Measurements from ENCODE around the gene AMFR.

Gene AMFR

DNA sequence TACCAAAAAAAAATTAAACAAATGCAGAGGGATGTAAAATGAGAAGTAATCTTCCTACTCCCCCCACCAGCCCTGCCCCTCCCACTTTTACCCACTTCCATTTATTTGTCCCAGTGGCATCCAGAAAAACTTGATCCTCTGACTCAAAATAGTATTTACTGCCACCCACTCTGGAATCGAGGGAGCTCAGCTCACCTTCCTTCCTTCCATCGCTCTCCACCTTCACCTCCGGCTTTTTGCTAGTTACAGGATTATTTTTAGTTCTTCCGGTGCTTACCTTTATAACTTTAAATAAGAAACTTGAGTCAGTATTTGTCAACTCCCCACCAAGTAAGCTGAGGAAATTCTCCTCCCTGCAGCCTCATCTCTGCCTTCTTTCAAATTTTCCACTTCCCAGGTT, 94.9 kb downstream of the AMFR start:
- no peak for DNase-seq (ENCODE audit: low read depth)

DNA sequence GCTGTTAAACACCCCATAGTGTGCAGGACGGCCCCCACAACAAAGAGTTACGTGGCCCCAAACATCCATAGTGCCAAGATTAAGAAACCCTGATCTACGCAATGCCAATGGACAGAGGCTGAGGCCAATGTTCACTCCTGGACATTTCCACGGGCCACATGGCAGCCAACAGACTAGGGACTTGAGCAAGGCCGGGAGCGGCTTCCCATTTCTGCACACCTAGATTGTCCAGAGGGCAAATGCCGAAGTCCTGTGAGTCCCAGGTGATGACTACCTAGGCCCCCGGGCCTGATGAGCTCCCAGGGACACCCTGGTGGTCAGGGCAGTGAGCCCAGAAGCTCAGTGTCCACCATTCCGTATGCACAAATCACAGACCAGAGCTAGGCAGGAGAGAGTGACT, 95.5 kb downstream of the AMFR start:
- no peak for DNase-seq (ENCODE audit: low read depth)

DNA sequence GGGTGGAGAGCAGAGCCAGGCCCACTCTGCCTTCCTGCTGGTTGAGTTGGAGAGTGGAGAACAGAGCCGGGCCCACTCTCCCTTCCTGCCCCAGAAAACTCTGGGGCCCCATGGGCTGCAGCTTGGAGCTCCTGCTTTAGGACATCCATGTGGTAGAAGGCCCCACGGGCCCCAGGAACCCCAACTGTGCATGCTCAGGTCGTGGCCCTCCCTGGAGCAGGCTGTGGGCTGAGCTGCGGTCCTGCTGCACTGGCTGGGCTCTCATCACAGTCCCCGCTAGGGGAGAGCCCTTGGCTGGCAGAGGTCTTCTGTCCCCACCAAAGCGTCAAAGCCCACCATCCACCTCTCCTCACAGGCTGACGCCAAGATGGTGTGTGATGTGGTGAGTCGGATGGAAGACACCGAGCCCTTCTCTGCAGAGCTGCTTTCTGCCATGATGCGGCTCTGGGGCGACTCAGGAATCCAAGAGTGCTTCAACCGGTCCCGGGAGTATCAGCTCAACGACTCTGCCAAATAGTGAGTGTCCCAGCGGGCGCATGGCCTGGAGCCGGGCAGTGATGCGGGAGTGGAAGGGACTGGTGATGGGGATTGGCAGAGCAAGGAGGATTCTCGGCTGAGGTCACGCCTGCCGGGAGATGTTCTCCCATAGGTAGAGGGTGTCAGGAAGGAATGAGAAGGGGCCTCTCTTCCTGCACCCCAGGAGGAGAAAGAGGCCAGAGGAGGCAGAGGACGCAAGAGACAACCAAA, 96.9 kb downstream of the AMFR start:
- no peak for DNase-seq (ENCODE audit: low read depth)

DNA sequence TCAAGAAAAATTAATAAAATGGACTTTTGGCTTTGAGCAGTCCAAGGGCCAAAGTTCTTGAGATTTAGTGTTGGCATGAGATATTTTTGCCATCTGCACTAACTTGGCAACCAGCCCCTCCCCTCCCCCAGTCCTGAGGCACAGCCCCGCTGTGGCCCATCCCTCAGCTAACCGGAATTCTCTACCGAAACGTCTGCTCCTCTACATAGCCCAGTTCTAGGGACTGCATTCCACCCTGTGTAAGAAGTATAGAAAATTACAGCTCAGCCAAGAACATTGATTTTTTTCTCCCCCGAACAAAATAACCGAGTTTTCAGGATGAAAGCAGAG, 97.5 kb downstream of the AMFR start:
- no peak for DNase-seq (ENCODE audit: low read depth)

DNA sequence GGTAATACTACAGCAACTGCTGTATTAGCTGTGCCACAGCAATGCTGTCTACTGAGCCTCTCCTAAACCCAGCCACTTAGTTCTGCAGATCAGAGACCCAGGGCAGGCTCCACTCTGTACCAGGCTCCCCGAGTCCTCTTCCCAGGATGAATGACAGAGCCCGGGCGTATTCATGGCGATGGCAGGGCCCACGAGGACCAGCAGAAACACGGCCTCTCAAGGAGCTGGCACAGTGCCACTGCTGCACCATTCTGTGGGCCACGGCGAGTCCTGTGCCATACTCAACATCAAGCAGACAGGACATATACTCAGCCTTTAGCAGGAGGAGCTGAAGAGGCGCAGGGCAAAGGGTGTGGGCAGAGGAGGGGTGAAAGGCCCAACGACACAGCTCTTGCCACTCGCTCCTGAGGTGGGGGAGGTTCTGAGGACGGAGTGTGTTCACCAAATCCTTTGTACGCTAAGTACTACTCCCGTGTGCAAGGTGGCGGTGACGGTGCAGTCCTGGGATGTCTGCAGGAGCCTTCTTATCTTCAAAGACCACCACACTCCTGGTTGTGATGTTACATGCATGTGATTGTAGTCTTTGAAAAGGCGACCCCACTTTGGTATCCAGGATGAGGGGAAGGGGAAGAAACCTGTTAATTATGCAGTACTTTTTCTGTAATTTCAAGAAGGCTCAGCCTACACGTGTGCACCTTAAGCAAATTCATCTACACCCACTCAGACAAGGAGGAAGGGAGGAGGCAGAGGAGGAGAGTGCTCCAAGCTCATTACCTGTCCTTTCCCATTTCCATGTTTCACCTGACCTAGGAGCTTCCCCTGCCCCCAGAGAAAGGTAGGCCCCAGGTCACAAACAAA, 98.0 kb downstream of the AMFR start:
- DNase-seq (ENCODE audit: low read depth): no peak

DNA sequence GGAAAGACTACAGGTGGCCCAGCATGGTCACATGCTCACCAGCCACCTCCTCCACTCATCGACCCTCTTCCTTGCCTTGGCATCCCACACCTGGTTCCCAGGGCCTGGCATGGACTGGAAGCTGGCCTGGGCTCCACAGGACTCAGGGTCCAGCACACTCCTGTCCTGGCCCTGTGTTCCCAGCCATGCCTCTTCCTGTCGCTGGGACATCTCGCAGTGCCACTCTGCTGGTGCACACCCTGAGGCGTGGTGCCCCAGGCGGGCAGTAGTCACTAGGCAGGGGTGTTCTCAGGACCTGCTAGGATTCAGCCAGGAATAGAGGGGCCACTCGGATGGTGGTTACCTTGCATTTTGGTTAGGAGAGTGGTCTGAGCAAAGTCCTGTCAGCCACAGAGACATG, 99.4 kb downstream of the AMFR start:
- DNase-seq (ENCODE audit: low read depth): no peak

DNA sequence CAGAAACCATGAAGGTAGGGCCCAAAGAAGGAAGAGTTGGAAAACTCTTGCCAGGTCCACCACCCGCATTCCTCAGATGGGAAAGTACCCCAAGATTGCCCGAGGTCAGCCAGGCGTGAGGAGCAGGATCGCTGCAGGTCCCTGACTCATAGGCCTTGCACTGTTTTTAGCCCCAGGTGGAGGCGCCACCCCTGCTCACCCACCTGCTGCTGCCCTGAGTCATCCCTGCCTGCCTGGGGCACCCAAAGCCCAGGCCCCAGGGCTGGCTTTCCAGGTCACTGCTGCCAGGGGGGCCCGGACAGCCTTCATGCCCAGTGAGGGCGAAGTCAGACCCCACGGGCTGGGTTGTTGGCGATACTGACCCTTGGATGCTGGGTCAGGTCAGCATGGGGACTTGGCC, 100.9 kb downstream of the AMFR start:
- no peak for DNase-seq (ENCODE audit: low read depth)

DNA sequence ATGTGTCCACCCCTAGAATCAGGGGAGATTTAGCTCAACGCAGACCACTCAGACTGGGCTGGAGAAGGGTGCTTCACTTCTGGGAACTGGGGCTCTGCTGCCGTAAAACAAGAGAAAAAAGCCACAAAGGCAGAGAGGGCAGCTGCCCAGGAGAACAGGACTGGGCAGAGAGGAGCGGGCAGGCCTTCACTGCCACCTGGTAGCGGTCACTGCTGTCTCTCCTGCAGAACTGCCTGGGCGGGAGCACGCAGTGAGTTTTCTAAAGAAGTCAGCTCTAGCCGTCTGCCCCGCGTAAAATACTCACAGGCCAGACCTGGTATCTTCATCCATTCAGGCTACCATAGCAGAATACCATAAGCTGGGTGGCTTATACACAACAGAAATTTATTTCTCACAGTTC, 103.8 kb downstream of the AMFR start:
- DNase-seq (ENCODE audit: low read depth): no peak

DNA sequence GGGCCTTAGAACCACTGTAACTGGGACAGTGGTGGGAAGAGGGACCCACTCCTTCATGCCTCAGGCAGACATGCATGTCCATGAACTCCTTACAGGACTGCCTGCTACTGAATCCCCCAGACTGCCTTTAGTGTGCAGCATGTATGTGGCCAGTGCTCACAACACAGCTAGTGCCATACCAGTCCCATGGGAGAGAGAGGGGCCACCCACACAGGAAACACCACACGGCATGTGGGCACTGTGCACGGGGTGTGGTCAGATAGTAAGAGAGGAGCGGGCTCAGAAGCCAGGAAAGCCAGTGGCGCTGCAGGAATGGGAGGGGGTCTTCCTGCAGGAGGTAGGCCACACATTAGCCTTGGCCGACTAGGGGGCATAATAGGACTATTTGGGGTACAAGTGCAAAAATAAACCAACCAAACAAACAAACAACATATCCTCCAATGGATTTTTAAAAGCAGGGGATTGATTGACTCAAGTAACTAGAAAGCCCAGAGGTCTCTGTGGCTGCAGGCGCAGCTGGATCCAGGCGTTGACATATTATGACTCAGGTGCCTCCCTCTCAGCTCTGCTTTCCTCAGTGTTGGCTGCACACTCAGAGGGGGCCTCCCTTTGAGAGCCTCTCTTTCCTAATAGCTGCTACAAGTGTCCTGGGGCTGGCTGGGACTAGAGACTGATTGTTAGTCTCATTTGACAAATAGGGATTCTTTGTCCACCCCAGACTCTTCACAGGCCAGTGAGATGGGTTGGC, 104.4 kb downstream of the AMFR start:
- DNase-seq (ENCODE audit: low read depth): no peak

DNA sequence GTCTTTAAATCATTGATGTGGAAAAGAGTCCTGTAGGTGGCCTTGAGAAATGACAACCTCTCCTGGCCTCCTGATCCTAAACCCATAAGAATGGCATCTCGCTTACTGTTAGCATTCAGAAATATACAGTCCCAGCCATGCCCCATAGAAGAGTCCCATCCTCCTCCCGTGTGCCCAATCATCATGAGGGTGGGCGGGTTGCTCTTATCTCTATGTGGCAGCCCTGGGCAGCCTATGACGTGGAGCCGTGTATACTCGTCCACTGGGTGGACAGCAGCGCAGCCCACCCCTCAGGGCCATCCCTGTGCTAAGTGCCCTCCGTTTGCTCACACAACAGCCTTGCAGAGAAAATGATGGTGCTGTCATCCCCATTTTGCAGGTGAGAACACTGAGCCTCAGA, 105.3 kb downstream of the AMFR start:
- no peak for DNase-seq (ENCODE audit: low read depth)

DNA sequence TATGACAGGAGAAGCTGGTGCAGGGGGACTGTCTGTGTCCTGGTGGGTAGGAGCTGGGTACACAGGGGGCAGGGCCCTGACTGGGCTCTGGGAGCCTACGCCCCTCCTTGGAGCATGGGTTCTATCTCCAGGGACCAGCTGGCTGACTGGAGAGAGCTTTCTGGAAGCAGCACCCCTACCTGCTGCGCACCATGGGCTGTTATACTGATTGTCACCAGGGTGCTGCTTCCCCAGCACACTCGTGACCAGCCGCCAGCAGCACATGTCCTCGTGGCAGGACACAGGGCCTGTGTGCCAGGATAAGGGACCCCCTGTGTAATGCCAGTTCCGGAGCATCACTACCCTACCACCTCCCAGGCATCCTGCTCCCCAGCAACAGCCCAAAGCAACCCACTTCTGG, 106.0 kb downstream of the AMFR start:
- DNase-seq (ENCODE audit: low read depth): no peak

DNA sequence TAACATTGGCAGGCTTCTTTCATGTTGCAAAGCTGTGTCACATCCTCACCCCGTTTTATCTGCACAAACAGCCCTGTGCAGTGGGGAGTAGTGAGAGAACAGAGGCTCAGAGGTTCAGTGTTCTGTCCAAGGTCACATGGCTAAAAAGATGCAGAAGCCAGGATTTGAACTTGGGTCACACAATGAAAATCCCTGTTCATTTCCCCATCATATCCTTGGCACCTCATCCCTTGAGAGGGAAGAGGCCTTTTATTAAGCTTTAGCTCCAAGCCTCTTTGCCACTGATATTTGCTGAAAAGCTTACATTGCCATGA, 106.6 kb downstream of the AMFR start:
- no peak for DNase-seq (ENCODE audit: low read depth)

DNA sequence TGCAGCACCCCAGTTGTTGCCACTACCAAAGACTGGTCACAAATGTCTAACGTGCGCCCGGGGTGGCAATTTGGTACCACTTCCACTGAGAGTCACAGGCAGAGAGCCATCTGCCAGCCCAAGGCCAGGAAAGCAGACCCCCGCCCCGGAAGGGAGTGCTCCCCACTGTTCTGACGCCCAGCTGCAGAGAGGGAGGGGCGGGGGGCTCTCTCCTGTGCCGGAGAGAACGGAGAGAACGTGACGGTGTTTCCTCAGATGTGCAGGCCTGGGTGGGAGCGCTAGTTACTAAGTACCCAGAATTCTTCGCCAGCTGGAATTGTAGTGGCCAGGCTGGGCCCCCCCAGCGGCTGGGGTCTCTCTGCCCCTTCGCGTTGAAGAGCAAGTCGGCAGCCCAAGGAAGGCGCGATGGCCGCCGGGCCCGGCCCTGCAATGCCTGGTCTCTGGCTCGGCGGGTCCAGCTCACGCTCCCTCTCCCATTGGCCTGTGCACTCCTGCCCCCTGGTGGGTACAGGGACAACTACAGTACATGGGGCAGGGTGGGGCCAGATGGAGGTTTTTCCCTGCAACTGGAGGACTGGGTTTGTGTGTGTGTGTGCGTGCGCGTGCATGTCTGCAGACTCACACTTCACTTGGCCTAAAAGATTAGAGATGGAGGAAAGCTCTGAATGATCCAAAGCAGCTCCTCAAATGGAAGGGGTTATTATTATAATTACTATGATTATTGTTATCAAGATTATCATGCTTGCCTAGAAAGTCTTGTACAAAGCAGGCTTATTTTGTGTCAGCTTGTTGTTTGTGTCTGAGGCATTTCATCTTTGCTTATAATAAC, 107.1 kb downstream of the AMFR start:
- peak; percentile 64 for DNase-seq (ENCODE audit: low read depth)

DNA sequence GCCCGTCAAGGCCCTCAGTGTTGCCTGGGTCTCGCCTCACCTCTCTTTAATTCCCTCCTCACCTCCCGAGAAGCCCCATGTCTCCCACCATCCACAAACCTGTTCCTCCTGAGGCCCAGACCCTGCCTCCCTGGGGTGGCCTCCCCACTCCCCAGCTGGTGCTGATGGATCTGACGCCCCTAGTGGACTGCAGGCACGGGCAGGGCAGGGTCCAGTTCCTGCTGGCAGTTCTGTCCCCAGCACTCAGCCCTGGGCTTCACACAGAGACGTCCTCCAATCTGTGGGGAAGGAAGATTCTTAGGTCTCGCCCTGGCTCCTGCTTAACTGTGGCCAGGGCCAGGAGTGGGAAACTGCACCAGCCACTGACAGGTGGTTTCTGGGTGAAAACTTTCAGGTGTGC, 108.8 kb downstream of the AMFR start:
- no peak for DNase-seq (ENCODE audit: low read depth)

DNA sequence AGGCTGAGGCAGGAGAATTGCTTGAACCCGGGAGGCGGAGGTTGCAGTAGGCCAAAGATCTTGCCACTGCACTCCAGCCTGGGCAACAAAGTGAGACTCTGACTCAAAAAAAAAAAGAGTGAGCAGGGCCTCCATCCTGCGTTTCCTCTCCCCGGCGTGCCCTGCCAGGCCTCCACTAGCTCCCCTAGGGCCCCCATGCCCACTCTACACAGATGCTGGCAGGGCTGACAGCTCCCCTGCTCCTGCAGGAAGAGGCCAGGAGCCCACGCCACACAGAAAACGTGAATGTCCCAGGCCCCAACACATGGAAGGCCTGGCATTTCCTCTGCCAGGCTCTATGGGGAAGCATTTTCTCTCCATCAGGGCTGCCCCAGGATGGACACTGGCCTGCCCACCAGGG, 109.4 kb downstream of the AMFR start:
- DNase-seq (ENCODE audit: low read depth): no peak

DNA sequence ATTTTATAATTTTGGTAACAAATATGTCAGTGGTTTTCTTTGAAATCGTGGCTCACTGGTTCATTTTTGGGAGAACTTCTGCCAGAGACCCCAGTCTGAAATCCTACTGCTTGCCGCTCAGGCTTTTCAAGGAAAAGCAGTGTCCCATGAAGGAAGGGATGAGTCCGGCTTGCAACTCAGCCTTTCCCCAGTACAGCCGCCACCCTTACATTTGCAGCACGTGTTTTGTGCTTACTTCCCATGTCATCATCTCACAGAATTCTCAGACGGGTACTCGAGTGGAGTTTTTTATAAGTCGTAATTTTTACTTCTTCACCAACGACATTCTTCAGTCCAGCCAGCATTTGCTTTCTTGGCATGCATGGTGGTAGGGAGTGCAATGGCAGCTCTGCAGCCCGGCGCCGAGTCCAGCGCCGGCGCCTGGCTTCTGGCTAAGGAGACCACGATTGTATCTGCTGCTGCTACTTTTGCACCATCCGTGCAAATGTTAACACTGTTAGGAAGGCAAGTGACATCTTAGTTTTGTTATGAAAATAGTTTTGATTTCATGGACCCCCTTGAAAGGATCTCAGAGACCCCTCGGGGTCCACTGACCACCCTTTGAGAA, 111.0 kb downstream of the AMFR start:
- DNase-seq (ENCODE audit: low read depth): no peak

DNA sequence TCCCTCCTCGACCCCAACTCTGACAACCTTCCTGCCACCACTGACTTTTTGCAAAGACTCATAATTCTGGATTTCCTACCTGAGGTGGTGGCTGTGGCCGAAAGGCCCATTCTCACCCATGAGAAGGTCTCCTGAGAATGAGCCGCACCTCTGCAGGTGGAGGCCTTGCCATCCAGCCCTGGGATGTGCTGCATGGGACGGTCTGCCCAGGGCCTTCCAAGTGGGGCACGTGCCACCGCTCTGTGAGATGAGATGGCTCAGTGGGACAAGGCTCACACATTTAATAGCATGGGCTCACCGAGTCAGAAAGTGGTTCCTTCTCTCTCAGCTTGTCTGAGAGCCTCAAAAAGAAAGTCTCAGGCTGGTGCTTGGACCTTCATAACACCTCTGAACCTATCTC, 112.8 kb downstream of the AMFR start:
- no peak for DNase-seq (ENCODE audit: low read depth)

DNA sequence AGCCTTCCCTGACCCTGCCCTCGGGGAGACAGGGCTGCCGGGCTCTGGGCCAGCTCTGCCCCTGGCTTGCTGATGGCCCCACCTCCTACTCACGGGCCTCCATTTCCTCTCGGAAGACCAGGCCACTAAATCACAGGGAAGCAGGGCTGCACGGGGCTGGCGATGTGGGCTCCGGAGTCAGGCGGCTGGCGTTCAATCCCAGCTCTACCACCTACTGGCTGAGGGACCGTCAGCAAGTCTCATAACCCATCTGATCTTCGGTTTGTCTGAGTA, 113.4 kb downstream of the AMFR start:
- no peak for DNase-seq (ENCODE audit: low read depth)

Measured in activated gamma-delta T cell treated with anti-CD3 and anti-CD28 coated beads, Interleukin-2, amount 50 U/mL, for 16 hours (primary cell).